SW480 (cell line): Measurements from ENCODE around the gene TPH2.

Experiments used
- DNase-seq: peaks from one replicate; pipeline ENCODE4 v3.0.0-alpha.2; 2016; ENCODE audit warnings: low spot score

TPH2 gene

DNA sequence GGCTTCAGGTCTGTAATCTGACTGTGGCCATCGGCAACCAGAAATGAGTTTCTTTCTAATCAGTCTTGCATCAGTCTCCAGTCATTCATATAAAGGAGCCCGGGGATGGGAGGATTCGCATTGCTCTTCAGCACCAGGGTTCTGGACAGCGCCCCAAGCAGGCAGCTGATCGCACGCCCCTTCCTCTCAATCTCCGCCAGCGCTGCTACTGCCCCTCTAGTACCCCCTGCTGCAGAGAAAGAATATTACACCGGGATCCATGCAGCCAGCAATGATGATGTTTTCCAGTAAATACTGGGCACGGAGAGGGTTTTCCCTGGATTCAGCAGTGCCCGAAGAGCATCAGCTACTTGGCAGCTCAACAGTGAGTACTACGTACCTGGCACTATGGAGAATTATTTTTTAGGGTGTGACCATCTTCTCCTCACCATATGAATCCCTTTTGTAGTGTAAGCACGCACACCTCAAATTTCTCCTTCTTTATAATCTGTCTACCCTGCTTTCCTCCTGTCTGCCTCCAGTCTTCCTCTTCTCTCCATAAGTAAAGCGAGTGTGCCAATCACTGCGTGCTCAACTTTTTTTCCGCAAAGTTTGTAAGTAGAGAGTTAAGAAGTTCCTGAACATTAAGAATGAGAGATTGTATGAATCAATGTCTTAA lies at the start of gene TPH2:
Gene TPH2, plus strand, starts transcription at position 118 of the 658 bp plus-strand sequence. Its CDS starts 142 bp downstream, at position 260.
- peak; percentile 46 for DNase-seq

DNA sequence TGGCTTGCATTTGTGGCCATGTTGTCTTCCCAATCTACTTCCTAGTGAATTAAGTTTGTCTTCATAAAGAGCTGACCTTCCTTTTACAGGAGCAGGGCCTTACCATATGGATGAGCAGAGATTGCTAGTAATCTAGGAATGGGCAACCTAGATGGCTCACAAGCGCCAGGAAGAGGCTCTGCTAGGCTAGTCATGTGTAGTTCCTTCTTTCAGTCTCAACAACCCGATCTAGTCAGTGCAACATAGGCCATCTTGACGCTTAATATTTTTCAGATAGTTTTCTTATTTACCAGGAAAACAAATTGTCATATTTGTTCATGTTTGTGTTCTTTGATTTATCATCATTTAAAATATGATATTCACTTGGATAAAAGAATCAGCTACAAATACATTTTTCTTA lies 48.2 kb upstream of the TPH2 start:
- DNase-seq = no peak

DNA sequence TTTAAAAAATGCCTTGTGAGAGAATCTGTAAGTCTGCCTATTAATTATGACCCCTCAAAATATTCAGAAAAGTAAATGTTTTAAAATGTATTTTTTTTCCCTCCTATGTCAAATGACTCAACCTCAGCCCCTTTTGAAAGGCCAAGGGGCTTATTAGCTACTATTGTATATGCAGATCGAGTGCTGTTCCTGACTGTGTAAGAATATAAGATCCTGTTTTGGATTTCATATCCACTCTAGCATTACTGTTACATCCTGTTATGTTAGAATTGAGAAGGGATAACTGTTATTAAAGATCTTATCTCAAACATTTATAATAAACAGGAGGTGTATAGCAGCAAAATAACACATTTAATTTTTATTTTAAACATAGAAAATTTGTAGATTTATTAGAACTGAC lies 46.6 kb upstream of the TPH2 start:
- DNase-seq = no peak

DNA sequence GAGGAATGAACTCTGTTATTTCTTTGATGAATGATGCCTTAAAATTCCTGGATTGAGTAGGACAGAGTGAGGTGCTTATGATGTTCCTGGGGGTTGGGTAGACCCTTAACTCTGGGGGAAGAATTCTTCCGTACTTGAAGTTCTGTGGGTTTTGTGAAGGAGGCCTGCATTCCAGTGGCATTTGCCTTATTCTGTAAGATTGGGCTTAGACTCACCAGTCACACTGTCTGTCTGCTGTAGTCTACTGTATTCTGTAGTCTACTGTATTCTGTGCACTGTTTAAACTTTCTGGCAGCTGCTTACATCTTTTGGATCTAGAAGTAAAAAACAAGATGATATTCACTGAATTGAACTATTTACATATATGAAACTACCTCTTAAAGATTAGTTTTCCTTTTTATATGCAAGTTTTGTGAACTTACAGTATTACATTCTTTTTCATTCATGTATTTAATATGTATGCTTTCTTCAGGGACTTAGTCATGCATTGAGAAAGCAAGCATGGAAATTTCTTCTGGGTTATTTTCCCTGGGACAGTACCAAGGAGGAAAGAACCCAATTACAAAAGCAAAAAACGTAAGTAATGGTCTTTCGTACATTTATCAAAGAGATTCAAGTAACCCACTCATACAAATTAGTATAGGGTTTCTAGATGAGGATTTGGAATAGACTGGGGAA lies 42.3 kb upstream of the TPH2 start:
- DNase-seq = no peak

DNA sequence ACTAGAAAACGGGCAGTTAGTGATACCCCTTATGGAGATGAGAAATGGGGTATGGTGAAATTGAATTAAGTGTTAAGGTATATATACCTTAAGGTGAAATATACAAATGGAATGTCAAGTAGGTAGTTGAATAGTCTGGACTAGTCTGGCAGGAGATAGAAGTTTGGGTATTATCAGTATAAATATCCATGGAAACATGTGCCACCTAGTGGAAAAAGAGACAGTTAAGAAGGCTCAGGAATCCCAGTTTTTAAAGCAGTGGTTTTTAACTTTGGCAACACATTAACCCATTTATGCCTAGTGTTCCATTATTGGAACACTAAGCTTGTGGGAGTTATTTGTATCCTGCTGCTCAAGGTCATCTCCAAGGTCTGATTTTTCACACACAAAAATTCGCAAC lies 38.6 kb upstream of the TPH2 start:
- DNase-seq = no peak

DNA sequence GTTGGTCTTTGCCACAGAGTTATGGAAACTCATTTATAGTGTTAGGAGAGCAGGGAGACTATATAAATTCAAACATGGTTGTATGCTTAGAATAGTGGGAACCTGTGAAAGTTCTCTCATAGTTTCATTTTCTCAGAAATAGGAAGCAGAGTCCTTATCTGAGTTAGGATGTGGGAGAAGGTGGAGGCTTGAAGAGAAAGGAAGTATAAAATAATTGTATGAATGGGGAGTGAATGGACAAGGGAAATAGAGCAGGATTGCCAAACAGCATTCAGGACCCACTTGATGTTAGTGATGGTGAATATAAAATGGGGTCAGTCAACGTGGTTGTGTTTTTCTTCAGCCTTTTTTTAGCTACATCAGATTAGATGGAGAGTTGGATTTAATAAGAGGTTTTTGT lies 34.0 kb upstream of the TPH2 start:
- no peak for DNase-seq

DNA sequence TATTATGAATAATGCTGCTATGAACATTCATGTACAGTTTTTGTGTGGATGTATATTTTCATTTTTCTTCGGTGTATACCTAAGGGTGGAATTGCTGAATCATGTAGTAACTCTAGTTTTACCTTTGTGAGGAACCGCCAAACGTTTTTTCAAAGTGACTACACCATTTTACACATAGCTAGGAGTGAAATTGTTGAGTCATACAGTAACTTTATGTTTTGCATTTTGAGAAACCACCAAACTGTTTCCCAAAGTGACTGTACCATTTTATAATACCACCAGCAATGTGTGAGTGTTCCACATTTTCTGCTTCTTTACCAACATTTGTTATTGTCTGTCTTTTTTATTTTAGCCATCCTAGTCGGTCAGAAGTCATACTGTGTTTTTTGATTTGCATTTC lies 3.1 kb upstream of the TPH2 start:
- DNase-seq = no peak

DNA sequence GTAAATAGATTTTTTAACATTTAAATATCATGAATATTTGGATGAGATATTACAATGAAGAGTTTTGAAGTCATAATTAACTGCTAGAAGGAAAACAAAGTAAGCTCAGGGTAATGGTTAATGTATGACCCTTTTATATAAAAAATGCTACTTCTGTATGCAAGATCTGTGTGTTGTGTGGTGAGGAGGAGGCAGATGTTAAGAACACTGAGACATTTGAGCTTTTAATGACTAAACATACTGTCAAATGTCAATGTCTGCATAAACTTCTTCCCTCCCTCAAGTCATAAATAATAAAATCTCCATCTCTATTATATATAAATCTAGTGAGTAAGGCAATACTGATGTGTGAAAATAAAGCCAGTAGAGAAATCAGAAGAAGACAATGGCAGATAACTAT lies 1.4 kb downstream of the TPH2 start:
- no peak for DNase-seq

DNA sequence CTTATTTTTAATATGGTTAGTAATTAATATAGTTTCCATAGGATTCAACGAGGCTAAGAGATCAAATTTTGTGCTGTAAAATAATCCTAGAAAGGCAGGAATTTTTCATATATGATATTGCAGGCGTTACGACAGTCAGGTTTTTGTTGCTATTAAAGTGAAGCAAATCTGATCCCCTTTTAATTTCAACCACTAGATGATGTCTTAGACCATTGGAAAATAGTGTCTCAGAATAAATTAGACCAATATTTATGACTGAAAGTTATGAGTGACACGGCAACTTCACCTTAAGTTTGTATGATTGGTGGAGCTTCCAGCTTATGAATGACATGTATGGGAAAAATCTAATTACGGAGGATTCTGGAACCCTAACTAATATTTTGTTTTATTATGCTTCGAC lies 2.5 kb downstream of the TPH2 start:
- no peak for DNase-seq

DNA sequence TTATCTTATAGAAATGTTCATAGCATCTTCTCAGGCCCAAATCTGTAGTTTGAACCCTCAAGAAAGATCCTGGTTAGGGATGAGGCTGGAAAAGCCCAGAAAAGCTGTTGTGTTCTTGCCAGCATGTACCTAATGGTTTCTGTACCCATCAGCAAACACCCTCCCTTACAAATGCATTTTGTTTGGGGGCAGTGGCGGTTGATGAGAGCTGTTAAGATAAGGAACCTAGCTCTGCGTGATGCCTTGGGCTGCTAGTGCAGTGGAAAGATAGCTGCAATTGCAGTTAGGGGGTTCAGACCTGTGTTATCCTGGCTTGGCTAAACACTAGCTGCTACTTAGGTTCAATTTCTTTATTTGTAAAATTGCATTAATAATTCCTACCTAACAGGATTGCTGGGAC lies 3.6 kb downstream of the TPH2 start:
- DNase-seq = no peak

DNA sequence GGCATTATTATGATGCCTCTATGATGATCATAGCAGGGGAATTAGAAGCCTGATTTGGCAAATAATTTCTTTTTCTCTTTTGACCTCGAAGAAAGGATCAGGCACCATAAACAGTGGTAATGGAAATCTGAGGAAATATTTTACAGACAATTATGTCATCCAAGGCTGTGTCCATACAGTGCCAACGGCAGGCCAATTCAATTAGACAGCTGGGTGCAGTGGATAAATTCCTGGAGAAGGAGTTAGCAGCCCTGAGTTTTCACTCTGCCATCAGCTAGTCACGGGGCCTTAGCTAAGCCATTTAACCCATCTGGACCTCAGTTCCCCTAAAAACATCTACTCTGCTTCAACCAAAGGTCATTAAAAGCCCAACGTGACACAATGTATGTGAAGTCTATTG lies 4.1 kb downstream of the TPH2 start:
- DNase-seq = no peak

DNA sequence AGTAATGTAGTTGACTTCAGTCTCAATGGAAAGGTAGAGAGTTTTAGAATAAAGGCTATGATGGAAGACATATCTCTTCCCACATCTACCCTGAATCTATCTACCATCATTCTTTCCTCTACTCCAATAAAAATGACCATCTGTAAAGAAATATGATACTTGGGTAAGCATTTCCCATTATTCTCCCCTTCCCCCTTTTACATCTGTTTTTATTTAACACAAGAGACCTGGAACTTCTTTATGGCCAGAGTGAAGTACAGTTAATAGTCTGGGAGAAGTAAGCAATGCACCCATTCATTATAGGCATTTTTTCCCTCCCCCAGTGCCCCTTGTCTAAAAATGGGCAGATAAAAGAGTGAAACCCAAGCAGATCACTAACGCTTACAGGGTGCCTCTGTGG lies 6.5 kb downstream of the TPH2 start:
- DNase-seq = no peak

DNA sequence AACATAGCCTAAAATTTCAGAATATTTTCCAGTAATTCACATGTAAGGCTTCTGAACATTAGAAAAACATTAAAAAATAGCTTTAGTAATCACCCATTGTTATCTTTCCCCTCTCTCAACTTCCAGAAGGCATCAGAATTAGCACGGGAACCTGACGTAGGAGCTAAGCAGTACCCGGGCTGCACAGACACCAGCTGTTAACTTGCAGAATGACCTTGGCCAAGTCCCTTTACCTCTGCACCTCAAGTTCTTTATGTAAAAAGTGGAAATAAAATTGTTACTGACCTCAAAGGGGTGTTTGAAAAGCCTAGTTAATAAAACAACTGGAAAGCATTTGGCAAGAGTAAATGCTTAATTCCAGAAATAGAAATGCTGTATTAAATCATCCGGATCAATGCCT lies 7.2 kb downstream of the TPH2 start:
- DNase-seq = no peak

DNA sequence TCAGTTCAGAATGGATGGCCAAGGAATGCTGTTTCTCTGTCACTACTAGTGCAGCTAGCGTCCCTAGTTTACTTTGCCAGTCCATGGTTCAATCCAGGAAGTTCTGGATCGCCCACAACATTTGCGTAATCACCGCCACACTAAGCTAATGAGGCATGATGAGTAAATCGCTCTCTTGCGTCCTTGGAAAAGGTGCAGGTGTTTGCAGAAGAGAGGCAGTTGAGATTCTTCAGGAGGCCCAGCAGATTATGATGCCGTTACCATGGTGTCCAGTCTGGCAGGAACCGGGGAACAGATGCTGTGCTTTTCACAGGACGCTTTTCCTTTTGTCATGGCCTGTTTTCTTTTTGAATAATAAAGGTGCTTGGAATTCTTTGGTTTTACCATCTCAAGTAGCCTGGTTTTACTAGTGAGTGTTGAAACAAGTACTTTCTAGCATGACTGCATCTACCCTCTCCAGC lies 9.0 kb downstream of the TPH2 start:
- peak; percentile 36 for DNase-seq

DNA sequence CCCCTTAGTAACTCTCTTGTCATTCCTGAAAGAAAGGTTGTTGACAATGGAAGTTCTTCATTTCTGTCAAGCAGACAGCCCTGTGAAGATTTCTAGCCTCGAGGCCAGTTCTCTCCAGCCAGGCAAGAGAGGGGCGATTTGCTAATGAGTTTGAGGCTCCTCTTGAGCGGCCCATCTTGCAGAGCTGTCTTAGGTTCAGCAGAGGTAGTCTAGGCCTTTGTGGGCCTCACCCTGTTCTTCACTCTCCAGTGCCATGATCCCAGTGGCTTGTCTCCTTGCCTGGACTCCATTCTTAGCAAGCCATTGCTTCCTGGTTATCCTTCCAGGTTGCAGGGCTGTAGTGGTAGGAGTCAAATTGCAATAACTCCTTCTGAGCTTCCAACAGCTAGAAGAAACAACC lies 9.7 kb downstream of the TPH2 start:
- no peak for DNase-seq

DNA sequence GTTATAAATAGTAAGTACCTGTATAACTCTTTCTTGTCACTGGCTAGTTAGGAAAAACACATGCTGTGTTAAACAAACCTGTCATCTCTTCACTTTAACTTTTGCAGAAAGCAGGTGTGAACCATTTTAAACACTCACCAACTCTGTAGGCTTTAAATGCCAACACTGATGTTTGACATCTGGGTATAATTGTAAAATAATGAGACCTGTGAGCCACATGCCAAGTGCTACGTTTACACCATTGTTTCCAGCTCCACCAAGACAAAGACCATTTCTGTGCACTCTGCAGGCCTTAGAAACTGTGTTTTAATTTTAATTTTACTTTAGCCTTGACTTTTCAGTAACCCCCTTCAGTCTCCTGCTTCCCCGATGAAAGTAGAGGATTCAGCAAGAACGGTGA lies 11.0 kb downstream of the TPH2 start:
- DNase-seq = no peak

DNA sequence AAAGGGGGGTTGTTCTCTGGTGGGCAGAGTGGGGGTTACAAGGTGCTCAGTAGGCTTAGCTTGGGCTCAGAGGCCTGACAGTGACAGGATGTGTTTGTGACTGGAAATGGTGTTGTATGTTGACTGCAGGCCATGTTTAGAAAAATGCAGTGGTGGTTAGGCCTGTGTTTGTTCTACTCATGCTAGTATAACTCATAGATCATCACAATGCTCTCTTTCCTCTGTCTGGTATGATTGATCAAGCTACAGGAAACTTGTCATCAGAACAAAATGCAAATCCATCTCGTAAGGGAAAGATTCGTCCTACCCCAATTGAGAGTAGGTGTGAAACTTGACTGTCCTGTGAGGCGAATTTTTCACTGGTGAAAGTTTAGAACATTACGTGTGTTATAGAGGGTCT lies 11.8 kb downstream of the TPH2 start:
- DNase-seq = no peak

DNA sequence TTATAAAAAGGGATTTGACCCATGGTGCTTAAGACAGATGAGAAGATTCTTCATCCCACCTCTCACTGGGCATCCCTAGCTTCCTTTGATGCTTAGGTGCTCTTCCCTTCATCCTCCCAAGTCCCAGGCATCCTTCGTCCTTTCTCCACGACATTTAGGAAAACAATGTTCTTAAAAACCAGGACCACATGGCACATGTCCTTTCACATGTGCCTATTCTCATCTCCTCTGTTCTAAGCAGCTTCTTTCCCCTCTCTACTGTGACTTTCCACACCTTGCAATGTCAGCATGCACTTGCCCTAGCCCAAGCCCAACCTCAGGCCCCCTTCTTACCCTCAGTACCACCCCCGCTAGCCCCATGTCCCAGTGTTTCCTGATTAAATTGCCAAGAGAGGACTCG lies 12.2 kb downstream of the TPH2 start:
- DNase-seq = no peak

DNA sequence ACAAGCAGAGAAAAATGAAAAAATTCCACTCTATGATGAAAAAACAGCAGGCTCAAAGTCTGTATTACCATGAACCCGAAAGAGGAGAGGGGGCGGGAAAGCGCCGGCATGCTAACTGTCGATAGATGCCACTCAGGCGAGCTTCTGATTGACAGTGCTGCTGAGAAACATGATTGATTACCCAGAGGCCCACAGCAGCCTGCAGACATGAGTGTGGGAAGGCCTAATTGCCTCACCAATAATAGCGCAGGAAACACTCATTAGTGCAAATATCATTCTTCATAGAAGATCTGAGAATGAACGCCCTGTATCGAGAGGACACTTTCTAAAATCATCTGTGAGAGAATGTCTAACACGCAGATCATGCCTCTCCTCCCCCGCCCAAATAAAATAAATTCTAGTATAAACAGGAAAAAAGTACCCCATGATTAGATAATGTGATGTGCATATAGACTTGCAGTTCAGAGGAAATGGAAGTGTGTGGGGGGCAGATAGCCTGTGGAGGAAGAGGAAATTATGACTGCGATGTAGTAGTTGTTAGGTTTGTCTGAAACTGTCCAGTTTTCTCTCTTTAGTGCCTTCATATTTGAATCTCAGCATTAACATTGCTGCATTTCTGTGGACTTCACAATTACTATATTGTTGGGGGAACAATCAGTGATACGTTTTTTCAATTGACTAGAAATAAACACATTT lies 15.6 kb downstream of the TPH2 start:
- DNase-seq = no peak

DNA sequence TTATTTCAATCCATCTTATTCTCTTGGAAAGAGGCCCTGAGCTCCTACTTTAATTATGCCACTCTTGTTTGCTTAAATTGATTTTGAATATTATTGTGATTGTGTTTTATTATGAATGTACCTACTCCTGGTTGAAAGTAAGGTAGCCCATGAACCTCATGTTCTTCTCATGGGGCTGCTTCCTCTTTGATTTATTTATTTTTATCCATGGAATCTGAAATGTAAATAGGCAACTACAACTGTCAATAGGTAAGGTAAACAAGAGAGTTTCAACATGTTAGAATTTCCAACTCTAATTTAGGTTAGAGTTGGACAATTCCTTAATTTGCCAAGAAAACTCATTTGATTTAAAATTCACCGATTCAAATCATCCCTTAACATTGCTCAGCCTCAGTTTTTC lies 16.2 kb downstream of the TPH2 start:
- no peak for DNase-seq

DNA sequence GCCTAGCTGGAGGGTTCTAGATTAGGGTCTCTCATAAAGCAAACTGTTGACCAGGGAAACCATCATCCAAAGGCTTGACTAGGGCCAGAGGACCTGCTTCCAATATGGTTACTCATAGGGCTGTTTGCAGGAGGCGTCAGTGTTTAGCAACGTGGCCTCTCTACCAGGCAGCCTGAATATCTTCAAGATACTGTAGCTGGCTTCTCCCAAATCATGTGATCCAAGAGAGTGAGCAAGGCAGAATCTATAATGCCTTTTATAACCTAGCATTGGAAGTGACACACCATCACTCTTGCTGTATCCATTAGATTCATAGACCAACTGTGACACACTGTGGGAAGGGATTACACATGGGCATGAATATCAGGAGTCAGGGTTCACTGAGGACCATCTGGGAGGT lies 17.3 kb downstream of the TPH2 start:
- DNase-seq = no peak

DNA sequence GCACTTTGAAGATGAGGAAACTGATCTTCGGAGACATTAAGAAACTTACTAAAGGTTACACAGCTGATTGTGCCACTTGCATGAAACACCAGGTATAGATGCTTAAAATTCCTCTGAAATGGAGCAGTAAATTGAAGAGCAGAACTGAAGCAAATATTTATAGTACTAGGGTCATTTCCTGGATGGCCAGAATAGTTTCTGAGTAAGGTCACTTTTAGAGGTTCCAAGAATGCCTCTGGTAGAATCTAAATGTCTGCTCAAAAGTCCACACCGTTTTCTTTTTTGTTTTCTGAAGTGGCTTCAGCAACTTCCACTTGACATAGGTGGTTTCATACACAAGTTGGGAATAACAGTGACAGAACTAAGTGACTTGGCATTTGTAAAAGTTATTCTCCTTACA lies 19.4 kb downstream of the TPH2 start:
- no peak for DNase-seq

DNA sequence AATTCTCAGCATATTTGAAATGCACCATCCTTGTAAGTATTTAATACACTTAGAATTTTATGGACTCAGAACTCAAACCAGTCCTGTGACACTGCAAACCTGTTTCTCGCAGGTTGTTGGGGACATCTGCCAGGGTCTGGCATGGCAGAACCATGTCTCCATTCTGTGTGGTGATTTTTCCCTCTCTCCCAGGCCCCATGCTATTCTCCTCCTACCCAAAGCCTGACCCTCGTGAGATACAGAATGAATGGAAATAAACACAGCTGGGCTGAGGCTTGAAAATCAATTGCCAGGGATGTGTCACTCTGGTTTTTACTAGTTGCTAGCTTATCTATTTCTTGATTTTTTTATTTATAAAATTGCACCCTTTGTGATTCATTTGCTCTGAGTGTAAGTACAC lies 19.8 kb downstream of the TPH2 start:
- no peak for DNase-seq
